ENCODE results near the gene KCNMA1.

DNA sequence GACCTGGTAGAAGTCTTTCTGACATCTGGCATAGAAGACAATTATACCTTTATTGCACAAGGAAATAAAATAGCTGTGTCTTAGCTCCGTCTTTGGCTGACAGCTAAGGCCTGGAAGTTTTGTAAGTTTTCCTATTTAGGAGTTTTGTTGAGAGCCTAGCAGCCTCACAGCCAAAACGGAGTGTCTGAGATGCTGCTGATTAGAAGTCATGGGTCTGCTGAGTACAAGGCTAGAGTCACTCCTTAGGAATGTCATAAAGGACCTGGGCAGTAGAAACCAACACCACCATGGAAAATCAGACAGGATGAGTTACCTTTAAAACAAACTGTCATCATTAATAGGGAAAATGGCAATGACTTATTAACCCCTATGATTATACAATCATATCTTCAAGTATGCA lies 442.5 kb downstream of the KCNMA1 start:
- TF ChIP-seq YY1 (IDR thresholded peaks at IDR 0.05; ENCODE audit: insufficient read depth, insufficient read length) = no peak
- TF ChIP-seq ZNF274 (IDR thresholded peaks at IDR 0.05; ENCODE audit: low read depth, low read length) = no peak
- TF ChIP-seq SUZ12 (IDR thresholded peaks at IDR 0.05; ENCODE audit: extremely low read depth, insufficient read depth, insufficient read length) = no peak

All from NT2/D1 (cell line).